ENCODE results near the gene DMP1. TPM values are rescaled to one million over a fixed set of nuclear protein-coding genes. Genes with fewer than 3 reads are reported as not detected.

The DMP1 gene
- total and polyA plus RNA-seq, 2 of the 13 experiments (the other 11 are each of a cell fraction or from before 2014, with no cell fraction given) = not detected

GRCh38 chr4:87622303-87622702, 27.8 kb upstream of the DMP1 start:
- Histone ChIP-seq H3K36me3 (replicated peaks in 1 of 2; ENCODE audit: control insufficient read depth in 1 of 2, insufficient read depth in 2 of 2, low read length in 2 of 2) (no peaks in the 10 kb centered on the region), H4K20me1 (ENCODE audit: insufficient read depth, low read length) (no peaks in the 10 kb centered on the region), H3K27me3 (ENCODE audit: control insufficient read depth in 1 of 2, insufficient read depth in 2 of 2, low read length in 2 of 2) (no peaks in the 10 kb centered on the region), H3K4me2 (ENCODE audit: low read depth, low read length) (no peak overlapping the region), H3K4me3 (replicated peaks in 1 of 3; ENCODE audit: insufficient read depth in 1 of 3, low read depth in 2 of 3, low read length in 3 of 3) (no peak overlapping the region), H3K9ac (ENCODE audit: insufficient read depth, low read depth, low read length) (no peak overlapping the region), H3K27ac (ENCODE audit: extremely low read length, insufficient read depth, low read length) (no peak overlapping the region), H3K79me2 (ENCODE audit: insufficient read depth, low read length) (no peaks in the 10 kb centered on the region), H2AFZ (ENCODE audit: low read length) (no peak overlapping the region), H3K9me3 (ENCODE audit: low read length) (no peaks in the 10 kb centered on the region), H3K4me1 (ENCODE audit: insufficient read depth, low read length) (no peaks in the 10 kb centered on the region)
- FAIRE-seq = no peak
- ChIA-PET POLR2A (no interaction called here), CTCF (ENCODE audit: low intra/inter-chr PET ratio, low total read pairs) (no interaction called here)
- no TSS peak for BruUV-seq (replicated peaks)
- in situ Hi-C loops (cut with HindIII; ENCODE audit: extremely low pct_ligation_motif_present, low pct_unique_long_range_greater_than_20kb) = no loop called here
- no peak for ATAC-seq
- DNase-seq (ENCODE audit: low spot score) = no peak
- intact Hi-C loops (cut with micrococcal nuclease; ENCODE audit: unreplicated experiment) = no loop called here
- WGBS (ENCODE audit: low lambda C conversion rate) = 39% methylated on average over 6 of the region's 8 CpGs
- TF ChIP-seq SNAPC2 (CRISPR knock-in tag; IDR thresholded peaks at IDR 0.05) = no peak
- no peak for TF ChIP-seq JARID2 (CRISPR knock-in tag; IDR thresholded peaks at IDR 0.05; ENCODE audit: insufficient replicate concordance)
- no peak for TF ChIP-seq NCOA2 (CRISPR knock-in tag; IDR thresholded peaks at IDR 0.05)
- TF ChIP-seq ZNF501 (CRISPR knock-in tag; IDR thresholded peaks at IDR 0.05) = no peak
- no peak for TF ChIP-seq TCF7 (IDR thresholded peaks at IDR 0.05; ENCODE audit: low read depth)
- TF ChIP-seq MIER3 (CRISPR knock-in tag; IDR thresholded peaks at IDR 0.05; ENCODE audit: borderline replicate concordance) = no peak
- no peak for TF ChIP-seq ESRRA (CRISPR knock-in tag; IDR thresholded peaks at IDR 0.05; ENCODE audit: low read depth)
- TF ChIP-seq PITX1 (CRISPR knock-in tag; IDR thresholded peaks at IDR 0.05) = no peak
- no peak for TF ChIP-seq ZNF510 (CRISPR knock-in tag; IDR thresholded peaks at IDR 0.05; ENCODE audit: low read depth)
- TF ChIP-seq NFIC (IDR thresholded peaks at IDR 0.05; ENCODE audit: low read length) = no peak
- TF ChIP-seq ADNP (CRISPR knock-in tag; IDR thresholded peaks at IDR 0.05) = no peak

- ChIA-PET POLR2A (no interaction called here), CTCF (ENCODE audit: low intra/inter-chr PET ratio, low total read pairs) (no interaction called here)
- no peaks in the 10 kb centered on the region for H3K36me3 ChIP-seq (replicated peaks in 1 of 2; ENCODE audit: control insufficient read depth in 1 of 2, insufficient read depth in 2 of 2, low read length in 2 of 2)
- FAIRE-seq (no peak), DNase-seq (ENCODE audit: low spot score) (no peak), ATAC-seq (no peak)
- H3K27me3 ChIP-seq (ENCODE audit: control insufficient read depth in 1 of 2, insufficient read depth in 2 of 2, low read length in 2 of 2) = no peaks in the 10 kb centered on the region
- in situ Hi-C loops (cut with HindIII; ENCODE audit: extremely low pct_ligation_motif_present, low pct_unique_long_range_greater_than_20kb) = no loop called here
- no peaks in the 10 kb centered on the region for H3K9me3 ChIP-seq (ENCODE audit: low read length)
- WGBS (ENCODE audit: low lambda C conversion rate) = 25% methylated on average over 2 of the region's 2 CpGs
- H3K79me2 ChIP-seq (ENCODE audit: insufficient read depth, low read length) = no peaks in the 10 kb centered on the region
- no TSS peak for BruUV-seq (replicated peaks)
- no peak overlapping the region for H2AFZ ChIP-seq (ENCODE audit: low read length)
- H3K4me2 ChIP-seq (ENCODE audit: low read depth, low read length) = no peak overlapping the region
- H3K9ac ChIP-seq (ENCODE audit: insufficient read depth, low read depth, low read length) = no peak overlapping the region
- intact Hi-C loops (cut with micrococcal nuclease; ENCODE audit: unreplicated experiment) = no loop called here
- H3K4me1 ChIP-seq (ENCODE audit: insufficient read depth, low read length) = no peaks in the 10 kb centered on the region
- H3K27ac ChIP-seq (ENCODE audit: extremely low read length, insufficient read depth, low read length) = no peak overlapping the region
- H4K20me1 ChIP-seq (ENCODE audit: insufficient read depth, low read length) = no peaks in the 10 kb centered on the region
- H3K4me3 ChIP-seq (replicated peaks in 1 of 3; ENCODE audit: insufficient read depth in 1 of 3, low read depth in 2 of 3, low read length in 3 of 3) = no peak overlapping the region
- TF ChIP-seq HOXD1 (CRISPR knock-in tag; IDR thresholded peaks at IDR 0.05) = no peak
- no peak for TF ChIP-seq RFX1 (IDR thresholded peaks at IDR 0.05)
- no peak for TF ChIP-seq ZNF331 (CRISPR knock-in tag; IDR thresholded peaks at IDR 0.05)
Observed at GRCh38 chr4:87624698-87625097, 25.4 kb upstream of the DMP1 start.
